Muscle layer of colon (tissue), 2 donors: ENCODE measurements around the gene LIN54.
"Not testable (repeated sequence)": the region's sequence is repeated elsewhere in the genome, so short reads cannot be mapped to it uniquely, and the experiment has no call there.

Experiments
- H3K27ac ChIP-seq: one replicate; pipeline ENCODE4 v1.7.0; 2013; ENCODE audit warnings: low read depth, mild to moderate bottlenecking, low read length, moderate library complexity
- H3K27me3 ChIP-seq, 2 donors: one replicate each; pipeline ENCODE4 v1.7.0; 2013; ENCODE audit warnings: low read length in 2 of 2, mild to moderate bottlenecking in 2 of 2; ENCODE audit not compliant: insufficient read depth in 2 of 2, control insufficient read depth in 1 of 2
- H3K36me3 ChIP-seq: one replicate; pipeline ENCODE4 v1.7.0; 2013; ENCODE audit warnings: mild to moderate bottlenecking, low read length; ENCODE audit not compliant: insufficient read depth
- H3K4me1 ChIP-seq: one replicate; pipeline ENCODE4 v1.7.0; 2013; ENCODE audit warnings: mild to moderate bottlenecking, low read length; ENCODE audit not compliant: insufficient read depth
- H3K4me3 ChIP-seq, 2 donors: one replicate each; pipeline ENCODE4 v1.7.0; 2013; ENCODE audit warnings: low read length in 2 of 2, low read depth in 1 of 2, mild to moderate bottlenecking in 1 of 2, moderate library complexity in 1 of 2
- H3K9ac ChIP-seq: one replicate; pipeline ENCODE4 v1.7.0; 2013; ENCODE audit warnings: low read length
- H3K9me3 ChIP-seq: one replicate; pipeline ENCODE4 v1.7.0; 2013; ENCODE audit warnings: mild to moderate bottlenecking, low read length
- donor health status: abdominal sarcoma.
- donor health status: Adenocarcinoma of cecum.

Gene LIN54

DNA sequence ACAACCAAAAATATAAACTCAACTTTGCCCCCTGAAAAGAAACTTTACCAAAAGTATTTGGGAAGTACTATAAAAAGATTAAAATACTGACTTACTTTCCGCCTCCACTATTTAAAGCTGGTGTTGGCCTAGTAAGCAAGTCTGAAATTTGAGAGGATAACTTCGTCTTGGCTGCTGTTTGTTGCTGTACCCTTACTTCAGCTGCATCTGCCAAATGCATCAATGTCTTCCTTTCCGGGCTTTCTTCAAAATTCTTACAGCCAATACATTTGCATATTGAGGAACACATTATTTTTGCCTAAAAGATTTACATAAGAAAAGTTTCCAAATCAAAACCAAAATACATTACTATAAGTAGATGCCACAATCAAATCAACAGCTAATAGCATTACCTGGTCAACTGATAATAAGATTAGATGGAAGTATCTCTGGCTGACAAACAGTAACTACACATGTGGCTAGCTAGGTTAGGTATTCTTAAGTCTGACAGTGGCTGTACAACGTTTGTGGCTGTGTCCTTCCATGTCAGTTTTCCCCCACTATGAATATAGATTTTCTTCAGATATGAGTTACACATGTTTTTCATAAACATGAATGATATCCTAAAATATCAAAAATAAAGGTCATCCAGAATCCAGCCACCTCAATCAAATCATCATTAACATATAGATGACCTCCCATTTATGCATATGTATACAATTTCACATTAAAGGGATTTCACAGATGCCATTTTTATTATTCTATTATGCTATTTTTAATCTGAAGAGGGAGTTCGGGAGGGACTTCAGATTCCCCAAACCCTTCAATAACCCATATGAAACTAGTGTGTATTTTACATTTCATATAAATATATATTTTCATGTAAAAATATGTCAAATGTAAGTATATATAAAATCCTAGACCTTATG, 79.5 kb downstream of the LIN54 start:
- no peaks in the 10 kb centered on the region for H3K27me3 ChIP-seq
- no peaks in the 10 kb centered on the region for H3K9me3 ChIP-seq
- no peaks in the 10 kb centered on the region for H3K4me1 ChIP-seq
- no peak overlapping the region for H3K27ac ChIP-seq
- H3K9ac ChIP-seq: no peak overlapping the region
- H3K36me3 ChIP-seq: peaks cover 6% of the 10 kb centered on the region
- no peak overlapping the region for H3K4me3 ChIP-seq

DNA sequence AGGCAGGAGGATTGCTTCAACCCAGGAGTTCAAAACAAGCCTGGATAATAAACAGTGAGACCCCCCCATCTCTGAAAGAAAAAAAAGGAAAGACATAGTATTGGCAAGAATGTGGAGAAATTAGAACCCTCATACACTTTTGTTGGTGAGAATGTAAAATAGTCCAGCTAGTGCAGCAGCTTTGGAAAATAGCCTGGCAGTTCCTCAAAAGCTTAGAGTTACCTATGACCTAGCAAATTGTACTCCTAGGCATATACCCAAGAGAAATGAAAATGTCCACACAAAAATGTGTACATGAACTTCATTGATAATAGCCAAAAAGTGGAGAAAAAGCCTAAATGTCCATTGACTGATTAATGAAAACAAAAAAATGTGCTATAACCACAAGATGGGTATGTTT, 88.8 kb downstream of the LIN54 start:
- H3K27me3 ChIP-seq: no peaks in the 10 kb centered on the region
- H3K9ac ChIP-seq: no peak overlapping the region
- H3K27ac ChIP-seq: no peak overlapping the region
- H3K9me3 ChIP-seq: no peaks in the 10 kb centered on the region
- no peaks in the 10 kb centered on the region for H3K4me1 ChIP-seq
- no peak overlapping the region for H3K4me3 ChIP-seq
- H3K36me3 ChIP-seq: no peaks in the 10 kb centered on the region

DNA sequence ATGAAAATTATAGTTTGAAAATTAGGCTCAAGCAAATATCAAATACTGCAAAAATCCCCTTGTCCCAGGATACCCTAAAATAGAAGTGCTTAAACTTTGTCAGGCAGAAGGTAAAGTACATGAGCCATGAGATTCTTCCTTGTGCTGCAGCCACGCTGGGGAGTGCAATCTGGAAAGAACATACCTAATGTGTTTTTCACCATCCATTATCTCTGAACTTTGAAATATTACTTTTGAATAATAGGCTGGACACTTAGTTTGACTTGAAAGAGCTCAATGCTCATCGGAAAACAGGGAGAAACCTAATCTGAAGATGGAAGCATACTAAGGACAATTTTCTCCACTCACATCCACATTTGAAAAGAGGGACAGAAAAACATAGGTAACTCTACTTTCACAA, 91.2 kb downstream of the LIN54 start:
- no peaks in the 10 kb centered on the region for H3K9me3 ChIP-seq
- H3K27me3 ChIP-seq: no peaks in the 10 kb centered on the region
- no peaks in the 10 kb centered on the region for H3K4me1 ChIP-seq
- H3K9ac ChIP-seq: no peak overlapping the region
- no peak overlapping the region for H3K4me3 ChIP-seq
- H3K27ac ChIP-seq: no peak overlapping the region
- no peaks in the 10 kb centered on the region for H3K36me3 ChIP-seq

DNA sequence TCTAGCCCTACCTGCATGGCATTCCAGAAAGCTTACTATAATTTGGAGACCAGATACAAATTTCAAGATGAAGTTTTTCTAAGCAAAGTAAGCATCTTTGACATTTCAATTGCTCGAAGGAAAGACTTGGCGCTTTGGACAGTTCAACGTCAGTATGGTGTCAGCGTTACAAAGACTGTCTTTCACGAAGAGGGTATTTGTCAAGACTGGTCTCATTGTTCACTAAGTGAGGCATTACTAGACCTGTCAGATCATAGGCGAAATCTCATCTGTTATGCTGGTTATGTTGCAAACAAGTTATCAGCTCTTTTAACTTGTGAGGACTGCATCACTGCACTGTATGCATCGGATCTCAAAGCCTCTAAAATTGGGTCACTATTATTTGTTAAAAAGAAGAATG, 92.5 kb downstream of the LIN54 start:
- no peak overlapping the region for H3K4me3 ChIP-seq
- H3K27ac ChIP-seq: no peak overlapping the region
- no peak overlapping the region for H3K9ac ChIP-seq

DNA sequence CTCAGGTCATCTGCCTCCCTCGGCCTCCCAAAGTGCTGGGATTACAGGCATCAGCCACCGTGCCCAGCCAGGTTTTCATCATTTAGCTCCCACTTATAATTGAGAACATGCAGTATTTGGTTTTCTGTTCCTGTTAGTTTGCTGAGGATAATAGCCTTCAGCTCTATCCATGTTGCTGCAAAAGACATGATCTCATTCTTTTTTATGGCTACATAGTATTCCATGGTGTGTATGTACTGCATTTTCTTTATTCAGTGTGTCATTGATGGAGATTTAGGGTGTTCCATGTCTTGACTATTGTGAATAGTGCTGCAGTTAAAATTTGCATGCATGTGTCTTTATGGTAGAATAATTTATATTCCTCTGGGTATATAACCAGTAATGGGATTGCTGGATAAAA, 96.7 kb downstream of the LIN54 start:
- not testable (repeated sequence) for H3K4me3 ChIP-seq, H3K4me1 ChIP-seq, H3K27me3 ChIP-seq, H3K27ac ChIP-seq, H3K36me3 ChIP-seq, H3K9ac ChIP-seq, H3K9me3 ChIP-seq

More for the DNA sequence above, 92.5 kb downstream of the LIN54 start:
- Histone ChIP-seq H3K36me3 (no peaks in the 10 kb centered on the region), H3K9me3 (no peaks in the 10 kb centered on the region), H3K27me3 (no peaks in the 10 kb centered on the region), H3K4me1 (no peaks in the 10 kb centered on the region)

DNA sequence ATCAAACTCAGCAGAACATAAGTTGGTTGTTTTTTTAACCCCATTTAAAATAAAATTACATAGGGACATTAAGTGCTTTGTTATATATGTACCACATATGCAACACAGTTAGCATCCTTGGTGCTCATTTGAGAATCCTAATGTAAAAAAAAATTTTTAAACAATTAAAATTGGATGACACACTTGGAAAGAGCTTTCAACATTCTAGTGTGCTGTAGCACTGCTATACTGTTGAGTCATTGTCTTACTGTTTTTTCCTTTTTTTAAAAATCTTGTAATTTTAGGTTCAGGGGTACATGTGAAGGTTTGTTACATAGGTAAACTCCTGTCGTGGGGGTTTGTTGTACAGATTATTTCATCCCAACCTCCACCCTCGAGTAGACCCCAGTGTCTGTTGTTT, 97.3 kb downstream of the LIN54 start:
- no peak overlapping the region for H3K27ac ChIP-seq
- H3K4me1 ChIP-seq: no peaks in the 10 kb centered on the region
- no peaks in the 10 kb centered on the region for H3K9me3 ChIP-seq
- no peak overlapping the region for H3K9ac ChIP-seq
- H3K36me3 ChIP-seq: peaks cover 4% of the 10 kb centered on the region
- no peaks in the 10 kb centered on the region for H3K27me3 ChIP-seq
- no peak overlapping the region for H3K4me3 ChIP-seq

DNA sequence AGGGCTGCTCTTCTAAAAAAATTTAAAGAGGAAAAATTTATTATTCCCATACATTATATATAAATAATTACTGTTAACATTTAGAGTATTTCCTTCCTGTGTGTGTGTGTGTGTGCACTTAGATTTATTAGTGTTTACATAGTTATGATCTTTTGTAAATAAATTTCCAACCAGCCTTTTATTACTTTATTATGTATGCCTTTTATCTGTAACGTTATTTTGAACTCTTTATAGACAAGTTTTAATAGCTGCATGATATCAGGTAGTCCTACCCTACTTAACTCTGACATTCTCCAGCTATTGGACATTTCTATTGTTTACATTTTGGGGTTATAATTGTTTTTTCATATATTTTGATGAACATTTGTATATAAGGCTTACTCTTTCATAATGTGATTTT, 101.3 kb downstream of the LIN54 start:
- Histone ChIP-seq H3K9me3 (no peaks in the 10 kb centered on the region), H3K27ac (no peak overlapping the region), H3K9ac (no peak overlapping the region), H3K4me1 (no peaks in the 10 kb centered on the region), H3K36me3 (peaks cover 4% of the 10 kb centered on the region), H3K27me3 (no peaks in the 10 kb centered on the region), H3K4me3 (no peak overlapping the region)

DNA sequence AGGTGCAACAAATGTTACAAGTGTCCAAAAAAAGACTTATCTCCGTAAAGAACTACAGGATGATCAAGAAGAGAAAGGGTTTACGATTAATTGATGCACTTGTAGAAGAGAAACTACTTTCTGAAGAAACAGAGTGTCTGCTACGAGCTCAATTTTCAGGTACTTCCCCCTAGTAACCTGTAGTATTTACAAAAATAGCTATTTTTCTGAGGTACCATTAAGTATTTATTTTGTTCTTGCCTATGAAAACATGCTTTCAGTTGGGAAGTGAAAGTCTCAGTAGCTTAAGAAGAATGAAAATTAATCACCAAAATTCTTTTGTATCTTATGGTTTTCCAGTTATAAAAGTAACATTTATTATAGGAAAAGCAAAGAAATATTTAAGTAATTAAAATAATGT, 104.2 kb downstream of the LIN54 start:
- Histone ChIP-seq H3K4me1 (peaks cover 10% of the 10 kb centered on the region), H3K27me3 (no peaks in the 10 kb centered on the region), H3K9me3 (no peaks in the 10 kb centered on the region), H3K36me3 (peaks cover under 1% of the 10 kb centered on the region), H3K27ac (no peak overlapping the region), H3K4me3 (no peak overlapping the region), H3K9ac (no peak overlapping the region)

DNA sequence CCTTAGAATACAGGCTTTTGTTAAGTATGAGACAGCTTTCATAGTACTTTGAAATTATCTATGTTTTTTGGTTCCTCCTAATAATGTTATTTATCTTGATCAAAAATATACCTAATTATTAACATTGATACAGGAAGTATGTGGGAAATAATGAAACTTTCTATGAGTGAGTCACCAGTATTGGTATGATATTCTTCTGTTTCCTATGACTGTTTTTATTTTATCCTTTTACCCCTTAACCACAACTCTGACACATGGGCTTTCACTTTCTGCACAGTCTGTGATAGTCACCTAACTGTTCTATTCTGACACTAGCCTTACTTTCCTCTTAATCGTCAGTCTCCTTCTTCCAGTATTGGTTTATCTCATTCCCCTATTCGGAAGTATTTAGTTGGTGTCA, 105.4 kb downstream of the LIN54 start:
- Histone ChIP-seq H3K36me3 (no peaks in the 10 kb centered on the region), H3K9ac (no peak overlapping the region), H3K27me3 (no peaks in the 10 kb centered on the region), H3K4me1 (peaks cover 11% of the 10 kb centered on the region), H3K27ac (no peak overlapping the region), H3K4me3 (no peak overlapping the region), H3K9me3 (no peaks in the 10 kb centered on the region)

DNA sequence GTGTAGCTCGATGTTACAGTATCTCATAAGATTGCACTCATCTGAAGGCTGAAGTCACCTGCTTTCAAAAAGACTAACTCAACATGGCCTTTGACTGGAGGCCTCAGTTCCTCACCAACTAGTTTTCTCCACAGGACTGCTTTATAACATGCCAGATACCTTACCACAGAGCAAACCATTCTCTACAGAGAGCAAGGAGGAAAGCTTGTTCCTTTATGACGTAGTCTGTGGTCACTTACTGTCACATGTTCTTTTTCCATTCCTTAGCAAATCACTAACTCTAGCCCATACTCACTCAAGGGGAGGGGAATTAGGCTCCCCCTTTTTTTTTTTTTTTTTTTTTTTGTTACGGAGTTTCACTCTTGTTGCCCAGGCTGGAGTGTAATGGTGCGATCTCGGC, 106.9 kb downstream of the LIN54 start:
- no peak overlapping the region for H3K4me3 ChIP-seq
- H3K9ac ChIP-seq: no peak overlapping the region
- H3K27ac ChIP-seq: no peak overlapping the region
- H3K9me3 ChIP-seq: no peaks in the 10 kb centered on the region
- no peaks in the 10 kb centered on the region for H3K27me3 ChIP-seq
- H3K36me3 ChIP-seq: no peaks in the 10 kb centered on the region
- H3K4me1 ChIP-seq: peaks cover 19% of the 10 kb centered on the region

DNA sequence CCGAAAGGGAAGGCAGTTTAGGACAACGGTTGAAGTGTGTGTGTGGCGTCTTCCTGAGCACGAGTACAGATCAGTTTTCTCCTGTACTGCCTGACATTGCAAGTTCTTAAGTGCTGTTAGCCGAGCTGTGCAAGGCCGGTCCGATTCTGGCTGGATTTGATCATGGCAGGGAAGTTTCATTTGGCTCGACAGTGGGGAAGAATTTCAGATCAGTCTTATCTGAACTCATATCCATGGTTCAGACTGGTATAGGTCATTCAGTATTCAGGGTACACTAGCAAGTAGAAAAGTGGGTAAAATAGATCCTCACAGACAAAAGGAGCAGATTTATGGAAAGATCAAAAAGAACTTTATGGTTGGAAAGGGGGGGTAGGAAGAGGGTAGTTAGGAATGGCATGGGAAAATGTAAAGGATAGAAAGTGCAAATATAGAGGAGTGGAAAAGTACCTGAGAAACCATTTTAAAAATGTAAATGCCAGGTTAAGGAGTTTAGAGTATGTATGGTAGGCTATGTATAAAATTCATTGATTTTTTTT, 109.4 kb downstream of the LIN54 start:
- Histone ChIP-seq H3K36me3 (no peaks in the 10 kb centered on the region), H3K27ac (peak overlapping the region; percentile 91), H3K27me3 (no peaks in the 10 kb centered on the region), H3K4me3 (peak overlapping the region; percentile 90 to 97), H3K9ac (peak overlapping the region; percentile 95), H3K9me3 (no peaks in the 10 kb centered on the region), H3K4me1 (peaks cover 36% of the 10 kb centered on the region)
